ENCODE data around the gene TMC1. TPM values are rescaled to one million over a fixed set of nuclear protein-coding genes. Genes with fewer than 3 reads are reported as not detected.
"Not testable (repeated sequence)": the region's sequence is repeated elsewhere in the genome, so short reads cannot be mapped to it uniquely, and the experiment has no call there.

Gene TMC1
- total and polyA plus RNA-seq, 9 donors = 0.12 to 1.4 (median 0.48) TPM

- H3K27ac ChIP-seq = no peak overlapping the region
- DNase-seq = no peak
- H3K36me3 ChIP-seq = no peaks in the 10 kb centered on the region
- H3K27me3 ChIP-seq = no peaks in the 10 kb centered on the region
- 24 to 36% (median 24%) methylated on average over 1 of the region's 1 CpG for WGBS, 3 donors
- no peak overlapping the region for H3K4me3 ChIP-seq
- TF ChIP-seq EP300 (IDR thresholded peaks at IDR 0.05) (no peak), CTCF (IDR thresholded peaks at IDR 0.05) (no peak), POLR2A (IDR thresholded peaks at IDR 0.05) (no peak)
- no peaks in the 10 kb centered on the region for H3K4me1 ChIP-seq (ENCODE audit: insufficient read depth)
- intact Hi-C loops (cut with DNase I) = no loop called here
- H3K9me3 ChIP-seq = no peaks in the 10 kb centered on the region
Measured at GRCh38 chr9:72509635-72510034, 11.8 kb upstream of the TMC1 start.

GRCh38 chr9:72521011-72521410 is 397 bp upstream of the TMC1 start:
- H3K36me3 ChIP-seq; intact Hi-C loops (cut with DNase I); H3K4me3 ChIP-seq; DNase-seq; H3K9me3 ChIP-seq; H3K4me1 ChIP-seq (ENCODE audit: insufficient read depth); H3K27ac ChIP-seq; H3K27me3 ChIP-seq: not testable (repeated sequence)
- 96 to 98% (median 96%) methylated on average over 9 of the region's 9 CpGs for WGBS, 3 donors

- WGBS, 3 donors = 64 to 69% (median 69%) methylated on average over 9 of the region's 9 CpGs
- Histone ChIP-seq H3K4me1 (ENCODE audit: insufficient read depth) (peaks cover 6% of the 10 kb centered on the region), H3K9me3 (no peaks in the 10 kb centered on the region), H3K27ac (no peak overlapping the region), H3K4me3 (no peak overlapping the region), H3K27me3 (no peaks in the 10 kb centered on the region), H3K36me3 (no peaks in the 10 kb centered on the region)
- TF ChIP-seq EP300 (IDR thresholded peaks at IDR 0.05) = no peak
- no peak for TF ChIP-seq POLR2A (IDR thresholded peaks at IDR 0.05)
- no peak for TF ChIP-seq CTCF (IDR thresholded peaks at IDR 0.05)
- DNase-seq = no peak
- intact Hi-C loops (cut with DNase I) = no loop called here
Measured at GRCh38 chr9:72524820-72525540, 3.6 kb downstream of the TMC1 start.

GRCh38 chr9:72526901-72527800 is 5.7 kb downstream of the TMC1 start:
- Histone ChIP-seq H3K27me3 (no peaks in the 10 kb centered on the region), H3K4me3 (peak overlapping the region; percentile 23), H3K9me3 (no peaks in the 10 kb centered on the region), H3K27ac (peak overlapping the region; percentile 55 to 68), H3K36me3 (no peaks in the 10 kb centered on the region), H3K4me1 (ENCODE audit: insufficient read depth) (peaks cover 6% of the 10 kb centered on the region)
- intact Hi-C loops (cut with DNase I) = no loop called here
- TF ChIP-seq CTCF (IDR thresholded peaks at IDR 0.05) (no peak), POLR2A (IDR thresholded peaks at IDR 0.05) (peak; percentile 48)
- peak; percentile 78 to 89 (median 86) for DNase-seq
- 14 to 21% (median 17%) methylated on average over 19 of the region's 19 CpGs for WGBS, 3 donors

- WGBS, 3 donors = 15 to 24% (median 23%) methylated on average over 5 of the region's 5 CpGs
- intact Hi-C loops (cut with DNase I) = no loop called here
Measured at GRCh38 chr9:72527801-72528195, 6.4 kb downstream of the TMC1 start.

More at GRCh38 chr9:72527801-72528195, 6.4 kb downstream of the TMC1 start:
- Histone ChIP-seq H3K4me1 (ENCODE audit: insufficient read depth) (peaks cover 6% of the 10 kb centered on the region), H3K36me3 (no peaks in the 10 kb centered on the region), H3K27me3 (no peaks in the 10 kb centered on the region), H3K4me3 (peak overlapping the region; percentile 23), H3K9me3 (no peaks in the 10 kb centered on the region), H3K27ac (peak overlapping the region; percentile 11 to 55)
- TF ChIP-seq CTCF (IDR thresholded peaks at IDR 0.05) (no peak), POLR2A (IDR thresholded peaks at IDR 0.05) (no peak), EP300 (IDR thresholded peaks at IDR 0.05) (no peak)
- no peak for DNase-seq

Data from ovary (tissue), 9 donors.